K562 (cell line): ENCODE results near the gene ISYNA1. TPM values are rescaled to one million over a fixed set of nuclear protein-coding genes. Genes with fewer than 3 reads are reported as not detected.

Experiments used
- BRCA1 ChIP-seq, 2 experiments: fragments of 450-650 bp in 1 of 2; sonication (generic) in 1 of 2; formaldehyde crosslinking in 1 of 2; IDR thresholded peaks; 2 replicates each; pipeline versions ENCODE4 v1.5.0 to v1.6.1; 2017 to 2020; ENCODE audit warnings: mild to moderate bottlenecking in 1 of 2, missing genetic modification reagents in 1 of 2
- CHD2 ChIP-seq: IDR thresholded peaks from 2 replicates; pipeline ENCODE4 v1.6.1; 2011; ENCODE audit warnings: low read depth, low read length
- ELF1 ChIP-seq: fragments of 200-800 bp; sonication (Bioruptor generic); IDR thresholded peaks from 2 replicates; pipeline ENCODE4 v1.6.1; 2016; ENCODE audit warnings: missing genetic modification characterization, missing compliant biosample characterization
- HMGN3 ChIP-seq: IDR thresholded peaks from 2 replicates; pipeline ENCODE4 v1.6.1; 2011; ENCODE audit warnings: borderline replicate concordance, low read depth, mild to moderate bottlenecking, mixed read lengths, low read length; ENCODE audit not compliant: insufficient read length; ENCODE audit errors: extremely low read depth
- MYC ChIP-seq, 2 experiments: fragments of 250-450 bp in 1 of 2; sonication (Bioruptor Pico) in 1 of 2; IDR thresholded peaks; 2 replicates each; pipeline versions ENCODE4 v1.5.1 to v1.6.1; 2012 to 2021; ENCODE audit warnings: low read depth in 2 of 2, borderline replicate concordance in 1 of 2, improper control_type of control experiment in 1 of 2, low read length in 1 of 2, mild to moderate bottlenecking in 1 of 2, moderate library complexity in 1 of 2
- SAP30 ChIP-seq: fragments of 200-600 bp; sonication (generic); IDR thresholded peaks from 2 replicates; pipeline ENCODE4 v1.6.1; 2012; ENCODE audit warnings: borderline replicate concordance, low read depth, mild to moderate bottlenecking, moderate library complexity, low read length, control low read depth, inconsistent platforms; ENCODE audit not compliant: insufficient read depth, poor library complexity, severe bottlenecking
- SRSF7 ChIP-seq: fragments of 200-400 bp; formaldehyde crosslinking; optimal IDR thresholded peaks from 2 replicates; pipeline ENCODE3; 2017; ENCODE audit warnings: mild to moderate bottlenecking, low read depth, low read length
- TARDBP ChIP-seq: fragments of 450-650 bp; IDR thresholded peaks from 2 replicates; pipeline ENCODE4 v1.6.1; 2016
- YY1 ChIP-seq, 3 experiments: IDR thresholded peaks; 2 replicates each; pipeline ENCODE4 v1.6.1; 2011; ENCODE audit warnings: low read length in 2 of 3, mild to moderate bottlenecking in 2 of 3, moderate library complexity in 2 of 3, borderline replicate concordance in 1 of 3, control low read depth in 1 of 3, low read depth in 1 of 3; ENCODE audit not compliant: insufficient read depth in 3 of 3, insufficient replicate concordance in 2 of 3, control insufficient read depth in 1 of 3, insufficient read length in 1 of 3; ENCODE audit errors: extremely low read depth in 1 of 3
- ZNF253 ChIP-seq: fragments of 250-450 bp; sonication (Bioruptor Pico); conservative IDR thresholded peaks from 2 replicates; pipeline ENCODE4 v1.6.1; 2021; ENCODE audit warnings: mild to moderate bottlenecking
- polyA plus RNA-seq, 8 experiments: library from polyadenylated mRNA; depleted of rRNA in 4 of 8; stranded (reverse) in 5 of 8; unstranded in 3 of 8; fragments of >200 nt; fragmentation: Nextera tagmentation in 2 of 8; fragmentation: Illumina TruSeq in 1 of 8; extraction: Ambion mirVana in 2 of 8; extraction: Trizol in 1 of 8; gene quantifications; 2 replicates each; pipeline versions ENCODE4 v1.2.1 to v1.2.3, GENCODE V29; 2011 to 2014; ENCODE audit warnings: inconsistent platforms in 1 of 8, missing spikeins in 1 of 8
- total RNA-seq, 7 experiments: library from RNA; depleted of rRNA in 6 of 7; stranded (reverse); fragments of >200 nt in 6 of 7; fragmentation: Illumina TruSeq in 2 of 7; extraction: Trizol in 2 of 7; gene quantifications; 2 replicates each; pipeline versions ENCODE4 v1.2.1 to v1.2.3, GENCODE V29; 2011 to 2021; ENCODE audit warnings: low replicate concordance in 1 of 7
- TF ChIP-seq, protein P1 (sequence below): fragments of 250-450 bp; sonication (Bioruptor Pico); IDR thresholded peaks from 2 replicates; pipeline ENCODE4 v1.4.0; 2020
- TF ChIP-seq, protein P2 (sequence below): fragments of 450-650 bp; IDR thresholded peaks from 2 replicates; pipeline ENCODE4 v1.6.1; 2016; ENCODE audit warnings: low read depth, mild to moderate bottlenecking, moderate library complexity
- TF ChIP-seq, protein P3 (sequence below), 3 experiments: fragments of 200-800 bp in 1 of 3; sonication (Bioruptor generic) in 1 of 3; sonication (generic) in 1 of 3; formaldehyde crosslinking in 1 of 3; IDR thresholded peaks; 2 replicates each; pipeline versions ENCODE4 v1.6.1 to v1.8.0; 2016 to 2022; ENCODE audit warnings: mild to moderate bottlenecking in 2 of 3, missing compliant biosample characterization in 2 of 3, missing genetic modification characterization in 2 of 3, missing genetic modification reagents in 1 of 3
- TF ChIP-seq, protein P4 (sequence below): fragments of 450-650 bp; formaldehyde crosslinking; IDR thresholded peaks from 2 replicates; pipeline ENCODE4 v1.4.0; 2022; ENCODE audit warnings: mild to moderate bottlenecking, moderate library complexity

The ISYNA1 gene
- total and polyA plus RNA-seq, 9 of the 15 experiments (the other 6 are each of a cell fraction or from before 2014, with no cell fraction given) = 21.8 to 460 (median 93.2) TPM

DNA sequence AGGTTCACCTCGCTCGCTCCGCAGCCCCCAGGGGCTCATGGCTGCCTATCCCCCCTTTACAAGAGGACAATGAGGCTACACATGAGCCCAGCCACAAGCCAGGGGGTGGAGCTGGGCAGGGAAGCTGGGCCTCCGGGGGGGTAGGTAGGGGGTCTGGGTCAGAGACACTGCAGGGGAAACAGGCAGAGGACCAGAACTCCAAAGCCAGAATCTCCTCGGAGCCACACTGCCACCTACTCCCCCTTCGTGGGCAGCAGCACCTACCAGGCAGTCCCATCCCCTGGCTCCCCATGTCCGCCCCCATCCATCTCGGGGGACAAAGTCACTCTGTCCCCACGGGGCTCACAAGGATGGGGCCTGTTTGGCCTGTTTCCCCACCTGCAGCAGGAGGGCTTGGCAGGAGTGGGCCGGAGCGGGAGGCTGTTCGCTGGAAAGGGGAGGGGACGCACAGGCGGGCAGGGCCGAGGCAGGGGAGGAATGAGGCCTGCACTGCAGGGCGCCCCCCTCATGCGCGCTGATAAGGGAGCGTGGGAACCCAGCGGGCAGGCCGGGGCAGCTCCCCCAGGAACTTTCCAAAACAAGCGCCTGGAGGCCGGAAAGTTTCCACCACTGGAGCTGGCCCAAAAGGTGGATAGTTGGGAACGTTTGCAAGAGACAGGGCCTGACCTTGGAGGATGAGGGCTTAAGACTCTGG lies 545 bp upstream of the ISYNA1 start (continued):
- TF ChIP-seq, protein P1, sequence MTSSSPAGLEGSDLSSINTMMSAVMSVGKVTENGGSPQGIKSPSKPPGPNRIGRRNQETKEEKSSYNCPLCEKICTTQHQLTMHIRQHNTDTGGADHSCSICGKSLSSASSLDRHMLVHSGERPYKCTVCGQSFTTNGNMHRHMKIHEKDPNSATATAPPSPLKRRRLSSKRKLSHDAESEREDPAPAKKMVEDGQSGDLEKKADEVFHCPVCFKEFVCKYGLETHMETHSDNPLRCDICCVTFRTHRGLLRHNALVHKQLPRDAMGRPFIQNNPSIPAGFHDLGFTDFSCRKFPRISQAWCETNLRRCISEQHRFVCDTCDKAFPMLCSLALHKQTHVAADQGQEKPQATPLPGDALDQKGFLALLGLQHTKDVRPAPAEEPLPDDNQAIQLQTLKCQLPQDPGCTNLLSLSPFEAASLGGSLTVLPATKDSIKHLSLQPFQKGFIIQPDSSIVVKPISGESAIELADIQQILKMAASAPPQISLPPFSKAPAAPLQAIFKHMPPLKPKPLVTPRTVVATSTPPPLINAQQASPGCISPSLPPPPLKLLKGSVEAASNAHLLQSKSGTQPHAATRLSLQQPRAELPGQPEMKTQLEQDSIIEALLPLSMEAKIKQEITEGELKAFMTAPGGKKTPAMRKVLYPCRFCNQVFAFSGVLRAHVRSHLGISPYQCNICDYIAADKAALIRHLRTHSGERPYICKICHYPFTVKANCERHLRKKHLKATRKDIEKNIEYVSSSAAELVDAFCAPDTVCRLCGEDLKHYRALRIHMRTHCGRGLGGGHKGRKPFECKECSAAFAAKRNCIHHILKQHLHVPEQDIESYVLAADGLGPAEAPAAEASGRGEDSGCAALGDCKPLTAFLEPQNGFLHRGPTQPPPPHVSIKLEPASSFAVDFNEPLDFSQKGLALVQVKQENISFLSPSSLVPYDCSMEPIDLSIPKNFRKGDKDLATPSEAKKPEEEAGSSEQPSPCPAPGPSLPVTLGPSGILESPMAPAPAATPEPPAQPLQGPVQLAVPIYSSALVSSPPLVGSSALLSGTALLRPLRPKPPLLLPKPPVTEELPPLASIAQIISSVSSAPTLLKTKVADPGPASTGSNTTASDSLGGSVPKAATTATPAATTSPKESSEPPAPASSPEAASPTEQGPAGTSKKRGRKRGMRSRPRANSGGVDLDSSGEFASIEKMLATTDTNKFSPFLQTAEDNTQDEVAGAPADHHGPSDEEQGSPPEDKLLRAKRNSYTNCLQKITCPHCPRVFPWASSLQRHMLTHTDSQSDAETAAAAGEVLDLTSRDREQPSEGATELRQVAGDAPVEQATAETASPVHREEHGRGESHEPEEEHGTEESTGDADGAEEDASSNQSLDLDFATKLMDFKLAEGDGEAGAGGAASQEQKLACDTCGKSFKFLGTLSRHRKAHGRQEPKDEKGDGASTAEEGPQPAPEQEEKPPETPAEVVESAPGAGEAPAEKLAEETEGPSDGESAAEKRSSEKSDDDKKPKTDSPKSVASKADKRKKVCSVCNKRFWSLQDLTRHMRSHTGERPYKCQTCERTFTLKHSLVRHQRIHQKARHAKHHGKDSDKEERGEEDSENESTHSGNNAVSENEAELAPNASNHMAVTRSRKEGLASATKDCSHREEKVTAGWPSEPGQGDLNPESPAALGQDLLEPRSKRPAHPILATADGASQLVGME (CRISPR knock-in tag) = no peak
- TF ChIP-seq ZNF253 (CRISPR knock-in tag) (no peak), MYC (IDR thresholded peaks at IDR 0.05; ENCODE audit: low read depth, low read length) (peak; percentile 76), MYC (CRISPR knock-in tag; IDR thresholded peaks at IDR 0.05; ENCODE audit: borderline replicate concordance, low read depth) (peak; percentile 35; the same call in 1 of the 2 replicates), ELF1 (tag) (no peak; the same call in 1 of the 2 replicates), HMGN3 (peak; percentile 91), BRCA1 (IDR thresholded peaks at IDR 0.05) (no peak), BRCA1 (CRISPR knock-in tag; IDR thresholded peaks at IDR 0.05) (peak; percentile 81; the same call in 1 of the 2 replicates), TARDBP (peak; percentile 22; the same call in 1 of the 2 replicates), SRSF7 (no peak), YY1 (IDR thresholded peaks at IDR 0.05; ENCODE audit: borderline replicate concordance in 1 of 3, control insufficient read depth in 1 of 3, extremely low read depth in 1 of 3, insufficient read depth in 3 of 3, insufficient read length in 1 of 3, insufficient replicate concordance in 2 of 3, low read depth in 1 of 3, low read length in 2 of 3) (peak in 2 of 3 experiments; percentile 7 to 16), CHD2 (no peak), SAP30 (peak; percentile 45)
- TF ChIP-seq, protein P2, sequence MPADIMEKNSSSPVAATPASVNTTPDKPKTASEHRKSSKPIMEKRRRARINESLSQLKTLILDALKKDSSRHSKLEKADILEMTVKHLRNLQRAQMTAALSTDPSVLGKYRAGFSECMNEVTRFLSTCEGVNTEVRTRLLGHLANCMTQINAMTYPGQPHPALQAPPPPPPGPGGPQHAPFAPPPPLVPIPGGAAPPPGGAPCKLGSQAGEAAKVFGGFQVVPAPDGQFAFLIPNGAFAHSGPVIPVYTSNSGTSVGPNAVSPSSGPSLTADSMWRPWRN = 0 out of 2 replicates have a peak, but pooled peaks have one; percentile 29
- TF ChIP-seq, protein P3, sequence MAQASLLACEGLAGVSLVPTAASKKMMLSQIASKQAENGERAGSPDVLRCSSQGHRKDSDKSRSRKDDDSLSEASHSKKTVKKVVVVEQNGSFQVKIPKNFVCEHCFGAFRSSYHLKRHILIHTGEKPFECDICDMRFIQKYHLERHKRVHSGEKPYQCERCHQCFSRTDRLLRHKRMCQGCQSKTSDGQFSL (CRISPR knock-in tag; IDR thresholded peaks at IDR 0.05) = 0 out of 2 replicates have a peak, but pooled peaks have one; percentile 59
- TF ChIP-seq, protein P3 (tag; IDR thresholded peaks at IDR 0.05) = no peak; a peak in 1 of 4 replicates
- TF ChIP-seq, protein P4, sequence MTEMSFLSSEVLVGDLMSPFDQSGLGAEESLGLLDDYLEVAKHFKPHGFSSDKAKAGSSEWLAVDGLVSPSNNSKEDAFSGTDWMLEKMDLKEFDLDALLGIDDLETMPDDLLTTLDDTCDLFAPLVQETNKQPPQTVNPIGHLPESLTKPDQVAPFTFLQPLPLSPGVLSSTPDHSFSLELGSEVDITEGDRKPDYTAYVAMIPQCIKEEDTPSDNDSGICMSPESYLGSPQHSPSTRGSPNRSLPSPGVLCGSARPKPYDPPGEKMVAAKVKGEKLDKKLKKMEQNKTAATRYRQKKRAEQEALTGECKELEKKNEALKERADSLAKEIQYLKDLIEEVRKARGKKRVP = 0 out of 2 replicates have a peak, but pooled peaks have one; percentile 5
